Urinary bladder (tissue), 4 donors: ENCODE measurements around the gene RIN3. TPM values are rescaled to one million over a fixed set of nuclear protein-coding genes. Genes with fewer than 3 reads are reported as not detected.
"Not testable (repeated sequence)": the region's sequence is repeated elsewhere in the genome, so short reads cannot be mapped to it uniquely, and the experiment has no call there.

Experiments
- DNase-seq: peaks from one replicate; pipeline ENCODE4 v3.0.0-alpha.2; 2015; ENCODE audit errors: extremely low spot score
- H3K27ac ChIP-seq: one replicate; pipeline ENCODE4 v1.5.1; 2013; ENCODE audit warnings: low read depth, mild to moderate bottlenecking, moderate library complexity
- H3K36me3 ChIP-seq: one replicate; pipeline ENCODE4 v1.6.1; 2013; ENCODE audit warnings: mild to moderate bottlenecking, moderate library complexity; ENCODE audit not compliant: insufficient read depth
- H3K4me1 ChIP-seq: one replicate; pipeline ENCODE4 v1.6.1; 2013; ENCODE audit warnings: mild to moderate bottlenecking, moderate library complexity; ENCODE audit not compliant: insufficient read depth
- H3K4me3 ChIP-seq: one replicate; pipeline ENCODE4 v1.5.1; 2013; ENCODE audit warnings: low read depth, low read length
- WGBS: extraction: QIAGEN DNeasy Blood & Tissue Kit; methylation state at CpG from one replicate; pipeline ENCODE4 v1.1.7; 2013; 5-methylcytosine and 5-hydroxymethylcytosine counted together
- polyA plus RNA-seq: library from polyadenylated mRNA; stranded (reverse); fragments of 200-250 nt; gene quantifications from one replicate; pipeline ENCODE4 v1.2.3, GENCODE V29; 2013
- total RNA-seq: library from RNA; depleted of rRNA; stranded (reverse); fragments of >200 nt; gene quantifications from one replicate; pipeline ENCODE4 v1.2.3, GENCODE V29; 2014
- donor health status: healthy with polysubstance abuse.
- donor health status: healthy.

RIN3 gene
- total and polyA plus RNA-seq, 2 donors, result 9.1 to 21.7 TPM

DNA sequence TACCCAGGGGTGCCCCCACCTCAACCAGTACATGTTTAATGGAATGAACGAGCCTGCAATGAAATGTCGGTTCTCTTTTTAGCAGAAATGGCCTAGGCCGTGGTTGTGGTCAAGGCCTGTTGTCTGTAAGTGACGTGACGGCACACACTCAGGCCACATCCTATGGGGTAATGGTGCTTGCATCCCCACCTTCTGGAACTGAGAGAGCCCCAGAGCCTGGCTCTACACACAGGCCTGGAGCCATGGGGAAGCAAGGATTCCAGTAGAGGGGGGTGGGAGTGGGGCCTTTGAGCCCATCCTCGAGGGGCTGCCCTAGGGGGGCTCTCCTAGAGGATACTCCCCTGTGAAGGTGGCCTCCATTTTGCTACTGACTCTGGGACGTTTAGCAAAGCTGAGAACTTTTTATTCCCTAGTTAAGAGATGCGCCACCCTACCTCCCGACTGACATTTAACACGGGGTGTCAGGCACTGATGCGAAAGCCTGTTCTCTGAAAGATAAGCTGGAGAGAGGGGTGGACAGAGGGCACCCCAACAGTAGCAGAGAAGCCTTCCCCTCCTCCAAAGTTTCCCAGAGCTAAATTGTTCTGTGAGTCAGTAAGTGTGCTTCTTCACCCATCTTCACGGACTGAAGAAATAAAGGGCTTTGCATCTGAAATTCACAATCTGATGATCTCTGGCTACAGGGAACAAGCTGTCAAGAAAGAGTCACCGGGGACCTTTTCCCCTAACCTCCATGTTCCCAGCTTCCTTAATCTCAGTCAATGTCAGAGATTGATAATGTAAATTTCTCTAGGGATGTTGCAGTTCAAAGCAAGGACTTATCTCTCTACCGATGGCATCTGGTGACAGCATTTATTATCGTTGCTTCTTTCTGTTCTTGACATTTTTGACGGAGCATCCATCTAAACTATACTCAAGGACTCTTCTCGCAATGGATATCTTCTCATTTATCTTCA is 6.8 kb downstream of the RIN3 start:
- Histone ChIP-seq H3K36me3 (no peaks in the 10 kb centered on the region), H3K27ac (no peak overlapping the region), H3K4me1 (no peaks in the 10 kb centered on the region), H3K4me3 (no peak overlapping the region)
- WGBS, result 86% methylated on average over 17 of the region's 17 CpGs
- DNase-seq, result no peak

DNA sequence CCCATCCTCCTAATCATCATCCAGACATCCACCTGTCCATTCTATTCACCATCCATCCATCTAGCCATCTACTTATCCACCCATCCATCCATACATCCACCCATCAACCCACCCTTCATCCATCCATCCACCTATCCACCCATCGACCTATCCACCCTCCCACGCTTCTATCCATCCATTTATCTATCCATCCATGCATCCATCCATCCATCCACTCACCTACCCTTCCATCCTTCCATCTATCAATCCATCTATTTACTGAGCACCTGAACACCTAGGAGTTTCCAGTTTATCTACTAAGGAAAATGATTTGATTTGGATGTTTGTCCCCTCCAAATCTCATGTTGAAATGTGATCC is 7.5 kb downstream of the RIN3 start:
- no peaks in the 10 kb centered on the region for H3K36me3 ChIP-seq
- DNase-seq, result no peak
- H3K4me1 ChIP-seq, result no peaks in the 10 kb centered on the region
- no peak overlapping the region for H3K4me3 ChIP-seq
- WGBS, result 94% methylated on average over 2 of the region's 2 CpGs
- no peak overlapping the region for H3K27ac ChIP-seq

DNA sequence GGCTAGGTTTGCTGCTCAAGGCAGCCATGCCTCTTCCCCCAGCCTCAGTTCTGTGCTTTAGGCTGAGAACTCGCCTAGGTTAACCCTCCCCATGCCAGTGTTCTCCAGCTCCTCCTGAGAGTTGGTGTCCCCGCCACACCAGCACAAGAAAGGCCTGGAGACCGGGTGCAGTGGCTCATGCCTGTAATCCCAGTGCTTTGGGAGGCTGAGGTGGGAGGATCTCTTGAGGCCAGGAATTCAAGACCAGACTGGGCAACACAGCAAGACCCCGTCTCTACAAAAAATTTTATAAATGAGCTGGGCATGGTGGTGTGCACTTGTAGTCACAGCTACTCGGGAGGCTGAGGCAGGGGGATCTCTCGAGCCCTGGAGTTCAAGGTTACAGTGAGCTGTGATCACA is 10.2 kb downstream of the RIN3 start:
- 87% methylated on average over 6 of the region's 6 CpGs for WGBS
- H3K4me1 ChIP-seq, result no peaks in the 10 kb centered on the region
- no peak for DNase-seq
- H3K27ac ChIP-seq, result no peak overlapping the region
- H3K4me3 ChIP-seq, result no peak overlapping the region
- H3K36me3 ChIP-seq, result no peaks in the 10 kb centered on the region

DNA sequence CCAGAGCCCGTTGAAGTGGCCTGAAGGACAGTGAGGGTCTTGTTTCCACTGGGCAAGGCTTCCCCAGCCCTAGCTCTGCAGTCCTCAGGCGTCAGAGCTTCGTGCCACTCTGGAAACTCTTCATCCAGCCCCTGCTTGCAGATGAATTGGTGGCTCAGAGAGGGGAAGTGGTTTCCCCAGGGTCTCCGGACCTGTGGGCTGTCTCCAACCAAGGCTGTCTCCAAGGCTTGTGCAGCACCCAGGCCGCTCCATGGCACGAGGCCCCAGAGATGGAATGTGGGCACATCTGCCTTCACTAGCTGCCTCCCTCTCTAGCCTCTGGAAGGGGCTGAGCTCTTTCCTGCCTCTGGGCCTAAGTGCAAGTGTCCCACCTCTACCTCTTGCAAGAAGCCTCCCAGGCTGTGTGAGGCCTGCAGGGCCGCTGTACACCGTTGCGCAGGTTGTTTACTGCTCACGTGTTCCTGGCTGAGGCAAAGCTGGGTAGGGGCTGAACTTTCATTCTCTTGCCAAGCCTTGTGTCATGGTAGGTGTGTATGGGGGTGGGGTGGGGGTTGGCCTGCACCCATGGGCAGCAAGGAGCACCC is 11.1 kb downstream of the RIN3 start:
- Histone ChIP-seq H3K4me1 (no peaks in the 10 kb centered on the region), H3K36me3 (no peaks in the 10 kb centered on the region), H3K4me3 (no peak overlapping the region), H3K27ac (no peak overlapping the region)
- WGBS, result 77% methylated on average over 10 of the region's 10 CpGs
- DNase-seq, result no peak

DNA sequence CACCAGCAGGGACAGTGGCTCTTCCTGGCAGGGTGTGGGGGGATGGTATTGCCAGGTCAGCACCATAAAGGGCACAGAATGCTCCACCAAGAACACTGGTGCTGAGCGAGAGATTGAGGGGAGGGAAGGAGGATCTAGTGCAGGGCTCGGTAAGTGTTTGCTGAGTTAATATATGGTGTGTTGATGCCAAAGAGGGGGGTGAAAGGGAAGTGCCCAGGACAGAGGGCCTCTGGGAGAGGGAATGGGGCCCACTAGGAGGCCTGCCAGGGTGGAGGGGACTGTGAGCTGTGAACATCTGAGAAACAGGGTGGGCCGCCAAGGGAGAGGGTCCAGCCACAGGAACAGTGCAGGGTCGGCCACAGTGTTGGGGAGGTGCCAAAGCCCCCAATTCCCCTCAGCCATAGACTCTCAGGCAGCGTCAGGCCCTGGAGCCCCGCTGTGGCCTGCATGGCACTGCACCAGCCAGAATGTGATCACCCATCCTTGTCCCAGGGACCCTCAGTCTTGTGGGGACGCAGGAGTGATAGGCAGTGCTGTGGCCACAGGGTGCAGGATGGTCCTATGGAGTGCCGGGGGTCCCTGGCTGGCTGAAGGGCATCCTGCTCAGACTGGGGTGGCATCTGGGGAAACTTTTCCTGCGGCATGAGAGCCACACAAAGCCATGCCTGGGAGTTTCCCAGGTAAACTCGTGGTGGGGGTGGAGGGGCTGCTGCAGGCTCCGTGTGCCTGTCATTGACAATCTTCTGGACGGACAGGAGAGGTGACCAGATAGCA is 11.9 kb downstream of the RIN3 start:
- Histone ChIP-seq H3K4me3 (no peak overlapping the region), H3K27ac (no peak overlapping the region), H3K36me3 (no peaks in the 10 kb centered on the region), H3K4me1 (no peaks in the 10 kb centered on the region)
- DNase-seq, result no peak
- 80% methylated on average over 12 of the region's 12 CpGs for WGBS

DNA sequence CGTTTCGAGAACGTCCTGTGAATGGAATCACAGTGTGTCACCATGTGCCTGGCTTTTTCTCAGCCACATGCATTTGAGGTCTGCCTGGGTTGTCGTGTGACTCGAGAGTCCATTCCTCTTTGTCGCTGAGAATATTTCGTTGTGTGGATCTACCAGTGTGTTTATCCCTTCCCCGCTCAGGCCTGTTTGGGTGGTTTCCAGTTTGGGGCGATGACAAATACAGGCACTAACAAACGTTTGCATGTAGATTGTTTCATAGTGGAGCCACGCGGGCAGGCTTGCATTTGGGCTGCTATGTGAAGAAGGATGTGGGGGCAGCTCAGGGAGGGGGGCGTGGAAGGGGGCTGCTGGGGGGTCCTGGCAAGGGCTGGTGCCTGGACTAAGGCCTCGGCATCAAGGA is 14.1 kb downstream of the RIN3 start:
- no peak overlapping the region for H3K4me3 ChIP-seq
- no peak for DNase-seq
- no peaks in the 10 kb centered on the region for H3K4me1 ChIP-seq
- 63% methylated on average over 14 of the region's 14 CpGs for WGBS
- H3K36me3 ChIP-seq, result no peaks in the 10 kb centered on the region
- no peak overlapping the region for H3K27ac ChIP-seq

DNA sequence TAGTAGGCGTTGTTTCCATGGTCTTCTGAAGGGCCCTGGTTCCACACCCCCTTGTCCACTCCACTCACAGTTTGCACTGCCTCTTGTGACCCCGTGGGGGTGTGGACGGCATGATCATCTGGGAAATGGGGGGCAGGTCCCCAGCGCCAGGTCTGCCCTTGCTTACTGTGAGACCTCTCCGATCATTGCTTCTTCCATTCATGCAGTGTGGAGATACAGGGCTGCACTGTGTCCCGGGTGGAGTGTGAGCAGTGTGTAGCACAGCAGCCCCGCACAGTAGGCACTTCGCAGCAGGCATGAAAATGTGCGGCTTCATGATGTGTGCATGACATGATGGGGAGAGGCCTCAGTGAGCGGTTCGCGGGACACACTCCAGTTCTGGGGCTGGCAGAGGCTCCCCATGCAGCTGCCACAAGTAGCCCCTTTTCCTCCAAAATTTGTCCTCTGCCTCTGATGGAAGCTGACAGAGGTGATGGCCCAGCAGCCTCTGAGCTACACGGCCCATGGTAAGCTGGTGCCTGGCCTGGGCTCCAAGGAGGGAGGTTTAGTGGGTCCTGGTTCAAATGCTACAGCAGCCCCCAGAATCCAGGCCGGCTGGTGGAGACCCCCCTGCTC is 15.0 kb downstream of the RIN3 start:
- no peaks in the 10 kb centered on the region for H3K36me3 ChIP-seq
- WGBS, result 95% methylated on average over 14 of the region's 14 CpGs
- H3K4me3 ChIP-seq, result no peak overlapping the region
- H3K27ac ChIP-seq, result no peak overlapping the region
- H3K4me1 ChIP-seq, result no peaks in the 10 kb centered on the region
- no peak for DNase-seq

DNA sequence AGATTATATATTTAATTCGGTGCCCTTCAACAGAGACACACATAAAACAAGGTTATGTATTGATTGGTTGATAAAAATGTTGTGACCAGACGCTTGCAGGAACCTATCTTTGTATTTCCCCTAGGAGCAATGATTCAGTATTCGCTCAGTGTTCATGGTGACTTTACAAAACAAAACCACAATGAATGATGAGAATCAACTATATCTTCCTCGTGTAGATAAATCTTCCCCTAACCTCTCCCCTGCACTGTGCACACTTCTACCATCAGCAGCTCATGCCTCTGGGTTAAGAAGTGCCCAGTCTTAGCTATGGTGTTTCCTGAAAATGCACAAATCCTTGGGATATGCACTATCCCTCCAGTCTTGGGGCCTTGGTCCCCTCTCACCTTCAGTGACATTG is 16.3 kb downstream of the RIN3 start:
- no peaks in the 10 kb centered on the region for H3K4me1 ChIP-seq
- H3K27ac ChIP-seq, result no peak overlapping the region
- 81% methylated on average over 4 of the region's 4 CpGs for WGBS
- no peak overlapping the region for H3K4me3 ChIP-seq
- H3K36me3 ChIP-seq, result no peaks in the 10 kb centered on the region
- no peak for DNase-seq

DNA sequence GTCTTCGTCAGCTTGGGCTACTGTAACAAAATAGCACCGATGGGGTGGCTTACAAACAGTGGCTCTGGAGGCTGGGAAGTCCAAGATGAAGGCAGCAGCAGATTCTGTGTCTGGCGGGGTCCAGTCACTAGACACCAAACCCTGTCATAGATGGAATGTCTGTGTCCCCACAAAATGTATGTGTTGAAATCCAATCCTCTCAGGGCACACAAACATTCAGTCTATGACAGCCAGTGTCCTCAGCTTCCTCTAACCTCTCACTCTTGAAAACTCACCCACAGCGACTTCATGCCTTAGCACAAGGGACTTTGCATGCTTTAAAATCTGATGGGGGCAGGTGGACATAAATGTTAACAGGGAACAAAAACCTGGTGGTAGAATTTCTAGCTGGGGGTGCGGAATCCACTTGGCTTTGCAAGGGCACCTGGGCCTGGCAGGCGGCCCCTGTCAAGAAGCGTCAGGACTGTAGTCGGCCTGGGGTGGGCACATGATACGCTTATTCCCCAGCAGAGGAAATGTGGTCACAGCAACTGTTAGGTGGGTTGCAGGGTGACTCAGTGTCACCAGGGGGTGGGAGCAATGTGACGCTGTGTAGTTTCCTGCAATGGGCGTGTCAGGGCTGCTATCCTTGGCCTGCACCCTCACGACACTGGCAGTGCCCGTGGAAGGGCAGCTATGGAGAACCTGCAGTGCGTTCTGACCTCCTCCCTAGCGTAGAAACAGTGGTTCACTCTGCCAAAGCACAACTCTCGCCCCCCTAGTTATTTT is 17.7 kb downstream of the RIN3 start:
- Histone ChIP-seq H3K27ac (no peak overlapping the region), H3K36me3 (no peaks in the 10 kb centered on the region), H3K4me1 (no peaks in the 10 kb centered on the region), H3K4me3 (no peak overlapping the region)
- DNase-seq, result no peak
- WGBS, result 89% methylated on average over 16 of the region's 16 CpGs

DNA sequence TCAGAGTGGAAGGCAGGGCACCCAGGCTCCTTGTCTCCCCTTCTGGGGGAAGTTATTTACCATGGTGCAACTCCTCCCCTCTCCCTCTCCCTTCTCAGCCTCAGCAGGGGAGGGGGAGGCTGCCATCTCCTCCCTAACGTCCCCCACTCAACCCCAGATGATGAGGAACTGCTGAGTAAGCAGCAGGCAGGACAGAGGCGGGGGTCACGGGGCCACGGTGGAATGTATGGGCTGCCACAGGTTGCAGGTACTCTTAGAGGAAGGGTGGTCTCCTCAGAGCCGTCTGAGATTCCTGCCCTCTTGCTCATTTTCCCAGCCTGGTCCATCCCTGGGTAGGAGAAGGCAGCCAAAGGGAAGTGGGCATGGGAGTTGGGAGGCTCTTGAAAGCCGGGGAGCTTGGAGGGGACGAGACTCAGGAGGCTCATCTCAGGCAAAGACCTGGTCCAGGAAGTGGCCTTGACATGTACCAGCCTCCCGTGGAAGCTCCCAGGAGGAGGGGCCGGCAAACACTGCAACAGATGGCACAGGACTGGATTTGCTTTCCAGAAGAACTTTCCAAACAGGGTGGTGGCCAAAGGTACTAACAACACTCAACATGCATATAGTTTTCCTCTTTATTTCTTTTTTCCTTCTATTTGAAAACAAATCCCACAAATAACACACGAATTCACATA is 19.0 kb downstream of the RIN3 start:
- H3K4me1 ChIP-seq, result no peaks in the 10 kb centered on the region
- no peaks in the 10 kb centered on the region for H3K36me3 ChIP-seq
- DNase-seq, result no peak
- 67% methylated on average over 10 of the region's 10 CpGs for WGBS
- H3K27ac ChIP-seq, result no peak overlapping the region
- H3K4me3 ChIP-seq, result no peak overlapping the region

DNA sequence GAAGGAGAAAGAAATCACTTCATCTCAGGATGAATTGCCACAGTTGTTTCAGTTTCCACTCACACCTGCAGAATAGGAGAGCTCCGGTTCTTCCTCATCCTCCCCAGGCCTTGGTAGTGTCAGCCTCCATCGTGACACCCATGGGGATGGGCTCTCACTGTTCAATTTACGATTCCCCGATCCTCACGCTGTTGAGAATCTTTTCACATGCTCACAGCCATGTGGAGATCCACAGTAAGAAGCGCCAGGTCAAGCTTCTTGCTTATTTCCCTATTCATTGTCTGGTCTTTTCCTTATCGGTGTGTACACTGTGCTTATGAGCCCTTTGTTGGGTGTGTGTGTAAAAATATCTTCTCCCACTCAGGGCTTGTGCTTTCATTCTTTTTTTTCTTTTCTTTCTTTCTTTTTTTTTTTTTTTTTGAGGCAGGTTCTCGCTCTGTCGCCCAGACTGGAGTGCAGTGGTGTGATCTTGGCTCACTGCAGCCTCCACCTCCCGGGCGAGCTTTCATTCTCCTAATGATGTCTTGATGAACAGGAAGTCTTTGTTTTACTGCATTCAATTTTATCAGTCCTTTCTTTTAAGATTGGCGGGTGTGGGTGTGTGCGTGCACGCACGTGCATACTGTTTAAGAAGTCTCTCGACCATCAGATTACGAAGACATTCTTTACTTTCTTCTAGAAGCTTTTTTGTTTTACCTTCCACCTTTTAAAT is 21.5 kb downstream of the RIN3 start:
- 71% methylated on average over 17 of the region's 17 CpGs for WGBS
- H3K27ac ChIP-seq, result no peak overlapping the region

DNA sequence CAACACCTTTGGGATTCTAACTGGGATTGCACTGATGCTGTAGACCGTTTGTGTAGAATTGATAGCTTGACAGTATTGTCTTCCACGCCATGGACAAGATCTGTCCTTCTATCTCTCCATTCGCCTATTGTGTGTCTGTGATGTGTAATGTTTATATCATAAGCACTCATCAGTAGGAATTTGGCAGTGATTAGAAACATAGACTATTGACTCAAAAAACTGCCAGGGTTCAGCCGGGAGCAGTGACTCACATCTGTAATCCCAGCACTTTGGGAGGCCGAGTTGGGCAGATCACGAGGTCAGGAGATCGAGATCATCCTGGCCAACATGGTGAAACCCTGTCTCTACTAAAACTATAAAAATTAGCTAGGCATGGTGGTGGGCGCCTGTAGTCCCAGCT is 22.6 kb downstream of the RIN3 start:
- H3K36me3 ChIP-seq, DNase-seq, H3K27ac ChIP-seq, H3K4me1 ChIP-seq, H3K4me3 ChIP-seq: not testable (repeated sequence)
- 43% methylated on average over 8 of the region's 8 CpGs for WGBS

More for the DNA sequence above, 21.5 kb downstream of the RIN3 start:
- Histone ChIP-seq H3K4me3 (no peak overlapping the region), H3K36me3 (no peaks in the 10 kb centered on the region), H3K4me1 (peaks cover 1% of the 10 kb centered on the region)
- no peak for DNase-seq
